Measurements from ENCODE around the gene HOXB3. TPM values are rescaled to one million over a fixed set of nuclear protein-coding genes. Genes with fewer than 3 reads are reported as not detected.

Gene HOXB3
- total RNA-seq, 2 donors from 2014 or later = 7.8 to 11.4 TPM

DNA sequence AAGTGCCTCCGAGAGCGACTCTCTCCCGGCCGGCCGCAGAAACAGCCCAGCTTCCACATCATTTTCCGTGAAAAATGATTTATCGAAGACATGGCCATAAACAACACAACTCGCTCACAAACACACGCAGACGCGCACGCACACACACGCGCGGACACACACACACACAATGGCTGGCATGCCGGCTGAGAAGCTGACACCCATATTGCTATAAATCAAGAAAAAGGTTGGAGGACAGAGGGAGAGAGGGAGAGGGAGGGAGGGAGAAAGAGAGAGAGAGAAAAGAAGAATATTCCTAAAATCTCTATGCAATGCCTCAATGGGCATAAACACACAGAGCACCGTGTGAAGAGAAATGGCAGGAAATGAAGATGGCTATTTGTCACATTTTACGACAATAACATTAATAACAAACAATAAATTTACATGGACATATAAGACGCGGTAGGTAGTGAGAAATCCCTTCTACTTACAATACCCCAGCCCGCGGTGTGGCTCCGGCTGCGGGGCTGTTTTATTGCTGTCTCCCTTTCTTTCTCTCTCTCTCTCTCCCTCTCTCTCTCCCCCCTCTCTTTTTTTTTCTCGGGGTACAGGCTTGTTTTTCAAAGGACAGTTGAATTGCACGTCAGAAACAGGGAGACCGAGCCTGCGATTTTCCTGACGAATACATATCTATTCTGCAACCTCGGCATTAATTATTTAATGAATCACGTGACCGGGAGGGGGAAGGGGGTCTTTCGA is 21.4 kb downstream of the HOXB3 start:
- Histone ChIP-seq H3K9me3 (no peaks in the 10 kb centered on the region), H3K27me3 (replicated peaks; ENCODE audit: insufficient read depth) (peaks cover 6% of the 10 kb centered on the region), H3K27ac (no peak overlapping the region), H3K4me3 (no peak overlapping the region), H3K36me3 (no peaks in the 10 kb centered on the region), H3K4me1 (replicated peaks) (no peaks in the 10 kb centered on the region)
- WGBS = 41% methylated on average over 33 of the region's 33 CpGs
- no peak for DNase-seq (ENCODE audit: low spot score)
- intact Hi-C loops (cut with DNase I) = no loop called here
- TF ChIP-seq, protein P1, sequence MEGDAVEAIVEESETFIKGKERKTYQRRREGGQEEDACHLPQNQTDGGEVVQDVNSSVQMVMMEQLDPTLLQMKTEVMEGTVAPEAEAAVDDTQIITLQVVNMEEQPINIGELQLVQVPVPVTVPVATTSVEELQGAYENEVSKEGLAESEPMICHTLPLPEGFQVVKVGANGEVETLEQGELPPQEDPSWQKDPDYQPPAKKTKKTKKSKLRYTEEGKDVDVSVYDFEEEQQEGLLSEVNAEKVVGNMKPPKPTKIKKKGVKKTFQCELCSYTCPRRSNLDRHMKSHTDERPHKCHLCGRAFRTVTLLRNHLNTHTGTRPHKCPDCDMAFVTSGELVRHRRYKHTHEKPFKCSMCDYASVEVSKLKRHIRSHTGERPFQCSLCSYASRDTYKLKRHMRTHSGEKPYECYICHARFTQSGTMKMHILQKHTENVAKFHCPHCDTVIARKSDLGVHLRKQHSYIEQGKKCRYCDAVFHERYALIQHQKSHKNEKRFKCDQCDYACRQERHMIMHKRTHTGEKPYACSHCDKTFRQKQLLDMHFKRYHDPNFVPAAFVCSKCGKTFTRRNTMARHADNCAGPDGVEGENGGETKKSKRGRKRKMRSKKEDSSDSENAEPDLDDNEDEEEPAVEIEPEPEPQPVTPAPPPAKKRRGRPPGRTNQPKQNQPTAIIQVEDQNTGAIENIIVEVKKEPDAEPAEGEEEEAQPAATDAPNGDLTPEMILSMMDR (IDR thresholded peaks at IDR 0.05) = no peak
- no peak for TF ChIP-seq POLR2AphosphoS5 (IDR thresholded peaks at IDR 0.05)

DNA sequence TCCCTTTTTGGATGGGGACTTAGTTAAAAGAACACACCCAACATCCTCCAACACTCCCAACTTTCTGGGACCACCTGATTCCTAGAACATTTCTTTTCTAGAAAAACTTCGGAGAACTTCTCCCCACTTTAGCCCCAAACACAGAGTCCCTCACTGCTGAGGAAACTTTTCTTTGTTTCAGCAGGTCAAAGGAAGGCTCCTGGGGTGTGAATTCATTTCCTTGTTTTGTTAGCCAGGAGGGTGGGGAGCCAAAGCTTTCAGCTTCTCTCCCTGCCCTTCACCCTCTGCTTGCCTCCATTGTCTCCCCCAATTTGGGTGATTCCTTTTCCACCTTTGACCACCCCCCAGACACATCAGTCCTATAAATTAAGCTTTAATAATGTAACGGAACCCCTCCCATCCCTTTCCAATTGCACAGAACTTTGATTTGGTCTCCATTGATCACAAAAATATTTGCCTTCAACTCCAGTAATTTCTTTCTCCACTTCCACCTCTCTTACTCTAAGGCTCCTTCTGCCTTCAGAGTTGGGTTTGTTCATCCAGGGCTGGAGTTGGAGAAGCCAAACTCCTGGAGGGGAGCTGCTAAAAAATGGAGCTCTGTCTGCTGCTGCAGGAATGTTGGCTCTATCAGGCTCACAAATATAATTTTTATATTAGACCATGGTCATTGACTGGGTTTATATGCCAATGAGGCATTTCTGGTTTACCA is 22.2 kb downstream of the HOXB3 start:
- Histone ChIP-seq H3K4me3 (no peak overlapping the region), H3K9me3 (no peaks in the 10 kb centered on the region), H3K27me3 (replicated peaks; ENCODE audit: insufficient read depth) (peaks cover 6% of the 10 kb centered on the region), H3K36me3 (no peaks in the 10 kb centered on the region), H3K27ac (no peak overlapping the region), H3K4me1 (replicated peaks) (no peaks in the 10 kb centered on the region)
- TF ChIP-seq POLR2A (IDR thresholded peaks at IDR 0.05) (no peak), POLR2AphosphoS5 (IDR thresholded peaks at IDR 0.05) (no peak)
- TF ChIP-seq, protein P1 (IDR thresholded peaks at IDR 0.05) = no peak
- WGBS = 83% methylated on average over 2 of the region's 2 CpGs
- DNase-seq (ENCODE audit: low spot score) = no peak
- intact Hi-C loops (cut with DNase I) = no loop called here

- TF ChIP-seq, protein P1 (IDR thresholded peaks at IDR 0.05) = no peak
- TF ChIP-seq POLR2AphosphoS5 (IDR thresholded peaks at IDR 0.05) (no peak), POLR2A (IDR thresholded peaks at IDR 0.05) (no peak)
- Histone ChIP-seq H3K4me1 (replicated peaks) (no peaks in the 10 kb centered on the region), H3K27ac (no peak overlapping the region), H3K4me3 (no peak overlapping the region), H3K36me3 (no peaks in the 10 kb centered on the region), H3K9me3 (no peaks in the 10 kb centered on the region), H3K27me3 (replicated peaks; ENCODE audit: insufficient read depth) (peaks cover 6% of the 10 kb centered on the region)
- no peak for DNase-seq (ENCODE audit: low spot score)
- intact Hi-C loops (cut with DNase I) = no loop called here
- 75% methylated on average over 6 of the region's 6 CpGs for WGBS
Measured at GRCh38 chr17:48567209-48567608, 22.8 kb downstream of the HOXB3 start.

GRCh38 chr17:48566717-48567116 is 23.3 kb downstream of the HOXB3 start:
- 50% methylated on average over 2 of the region's 2 CpGs for WGBS
- Histone ChIP-seq H3K27me3 (replicated peaks; ENCODE audit: insufficient read depth) (peaks cover 6% of the 10 kb centered on the region), H3K9me3 (no peaks in the 10 kb centered on the region), H3K4me1 (replicated peaks) (no peaks in the 10 kb centered on the region), H3K36me3 (no peaks in the 10 kb centered on the region), H3K4me3 (no peak overlapping the region), H3K27ac (no peak overlapping the region)
- intact Hi-C loops (cut with DNase I) = no loop called here
- TF ChIP-seq, protein P1 (IDR thresholded peaks at IDR 0.05) = no peak
- TF ChIP-seq POLR2AphosphoS5 (IDR thresholded peaks at IDR 0.05) = no peak
- no peak for TF ChIP-seq POLR2A (IDR thresholded peaks at IDR 0.05)
- DNase-seq (ENCODE audit: low spot score) = no peak

All from prostate gland (tissue), 2 donors.